WI38 (cell line): ENCODE data around the gene SERPINE3.

ENCODE experiments used
- H3K4me3 ChIP-seq: 2 replicates; pipeline ENCODE4 v1.5.1; 2011; ENCODE audit warnings: low read depth, mild to moderate bottlenecking, control low read depth, low read length
- TF ChIP-seq, protein P1 (sequence below): IDR thresholded peaks from 2 replicates; pipeline ENCODE4 v1.5.1; 2012; ENCODE audit warnings: low read depth, mild to moderate bottlenecking, control low read depth, low read length

SERPINE3 gene

DNA sequence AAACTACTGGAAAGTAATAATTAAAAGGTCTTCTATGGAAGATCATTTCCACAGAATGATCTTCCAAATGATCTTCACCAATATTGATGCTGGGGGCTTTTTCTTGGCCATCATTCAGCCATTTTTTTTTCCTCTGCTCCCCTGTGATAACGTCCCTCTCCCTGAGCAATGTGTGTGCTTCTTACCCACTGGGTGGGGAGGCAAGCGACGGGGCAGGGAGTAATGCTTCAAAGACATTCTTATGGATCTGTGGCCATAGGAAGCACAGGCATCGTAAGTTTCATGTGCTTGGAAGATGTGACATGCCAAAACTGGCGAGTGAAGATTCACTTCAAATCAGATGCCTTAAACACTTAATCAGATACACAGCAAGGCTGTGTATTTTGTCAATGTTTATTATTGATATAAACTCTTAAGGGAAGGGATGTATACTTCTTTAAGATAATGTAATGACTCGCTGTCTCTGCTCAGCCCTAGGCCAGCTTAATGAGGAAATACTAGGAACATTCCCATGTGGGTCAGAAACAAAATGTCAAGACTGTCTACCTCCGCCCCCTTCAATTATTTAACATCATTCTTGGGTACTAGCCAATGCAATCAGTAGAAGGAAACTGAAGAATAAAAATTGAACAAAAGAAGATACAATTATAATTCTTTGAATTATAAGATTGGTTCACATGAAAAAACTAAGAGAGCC is 34.1 kb upstream of the SERPINE3 start:
- TF ChIP-seq, protein P1, sequence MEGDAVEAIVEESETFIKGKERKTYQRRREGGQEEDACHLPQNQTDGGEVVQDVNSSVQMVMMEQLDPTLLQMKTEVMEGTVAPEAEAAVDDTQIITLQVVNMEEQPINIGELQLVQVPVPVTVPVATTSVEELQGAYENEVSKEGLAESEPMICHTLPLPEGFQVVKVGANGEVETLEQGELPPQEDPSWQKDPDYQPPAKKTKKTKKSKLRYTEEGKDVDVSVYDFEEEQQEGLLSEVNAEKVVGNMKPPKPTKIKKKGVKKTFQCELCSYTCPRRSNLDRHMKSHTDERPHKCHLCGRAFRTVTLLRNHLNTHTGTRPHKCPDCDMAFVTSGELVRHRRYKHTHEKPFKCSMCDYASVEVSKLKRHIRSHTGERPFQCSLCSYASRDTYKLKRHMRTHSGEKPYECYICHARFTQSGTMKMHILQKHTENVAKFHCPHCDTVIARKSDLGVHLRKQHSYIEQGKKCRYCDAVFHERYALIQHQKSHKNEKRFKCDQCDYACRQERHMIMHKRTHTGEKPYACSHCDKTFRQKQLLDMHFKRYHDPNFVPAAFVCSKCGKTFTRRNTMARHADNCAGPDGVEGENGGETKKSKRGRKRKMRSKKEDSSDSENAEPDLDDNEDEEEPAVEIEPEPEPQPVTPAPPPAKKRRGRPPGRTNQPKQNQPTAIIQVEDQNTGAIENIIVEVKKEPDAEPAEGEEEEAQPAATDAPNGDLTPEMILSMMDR = no peak
- no peak overlapping the region for H3K4me3 ChIP-seq

DNA sequence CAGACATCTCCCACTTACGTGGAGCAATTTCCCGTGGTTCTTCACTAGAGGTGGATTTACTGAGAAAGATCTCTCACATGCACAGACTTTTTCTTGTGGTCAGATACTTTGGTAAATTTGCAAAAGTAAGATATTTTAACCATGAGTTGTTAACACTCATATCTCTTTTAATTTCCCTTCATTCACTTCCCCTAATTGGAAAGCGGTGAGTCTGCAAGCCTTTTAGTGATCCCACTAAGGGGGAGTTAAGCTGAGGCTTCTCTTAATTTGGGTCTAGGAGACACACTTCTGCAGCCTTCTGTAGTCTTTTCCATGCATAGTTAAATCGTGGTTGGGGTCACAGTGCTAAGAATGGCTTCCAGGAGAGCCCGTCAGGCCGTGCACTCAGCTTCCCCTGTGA is 30.7 kb upstream of the SERPINE3 start:
- H3K4me3 ChIP-seq = no peak overlapping the region
- TF ChIP-seq, protein P1 = no peak

DNA sequence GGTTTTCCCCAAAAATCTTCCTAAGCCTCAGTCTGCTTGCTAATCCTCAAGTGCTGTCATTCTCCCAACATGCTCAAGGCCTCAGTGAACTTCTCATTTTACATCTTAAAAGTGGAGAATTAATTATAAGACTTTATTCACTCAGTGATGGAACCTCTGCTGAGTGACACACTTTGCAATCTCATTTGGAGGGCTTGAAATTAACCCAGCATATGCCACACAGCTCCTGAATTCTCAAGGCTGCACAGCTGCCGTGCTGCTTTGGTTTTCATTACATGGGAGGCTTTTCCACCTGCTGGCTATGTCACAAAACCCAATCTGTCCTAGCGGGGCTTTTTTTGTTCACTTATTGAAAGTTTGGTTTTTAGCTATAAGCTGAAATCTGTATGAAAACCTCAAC is 28.3 kb upstream of the SERPINE3 start:
- TF ChIP-seq, protein P1 = no peak
- H3K4me3 ChIP-seq = no peak overlapping the region

DNA sequence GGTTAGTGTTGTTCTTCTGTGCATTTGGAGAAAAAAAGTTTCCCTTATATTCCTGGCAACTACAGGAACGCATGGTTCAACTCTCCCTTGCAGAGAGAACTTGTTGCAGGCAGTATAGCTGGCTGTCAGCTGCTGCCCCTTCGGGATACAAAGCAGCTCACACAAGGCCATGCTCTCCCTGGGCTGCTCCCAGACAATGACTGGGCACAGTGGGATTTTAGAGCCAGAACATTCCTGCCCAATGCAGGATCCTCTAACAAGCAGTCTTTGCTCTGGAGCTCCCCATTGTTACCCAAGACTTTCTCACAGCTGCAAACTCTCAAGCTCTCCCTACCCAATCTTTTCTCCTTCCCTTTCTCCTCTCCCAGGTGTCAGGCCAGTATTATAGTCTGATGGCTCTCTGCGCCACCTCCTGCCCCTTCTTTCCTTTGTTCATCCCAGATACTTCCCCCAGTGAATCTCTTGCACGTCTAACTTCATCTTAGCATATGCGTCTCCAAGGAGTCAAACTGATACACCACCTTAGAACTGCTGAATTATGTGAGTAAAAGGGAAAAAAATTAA is 27.5 kb upstream of the SERPINE3 start:
- no peak overlapping the region for H3K4me3 ChIP-seq
- TF ChIP-seq, protein P1 = no peak

DNA sequence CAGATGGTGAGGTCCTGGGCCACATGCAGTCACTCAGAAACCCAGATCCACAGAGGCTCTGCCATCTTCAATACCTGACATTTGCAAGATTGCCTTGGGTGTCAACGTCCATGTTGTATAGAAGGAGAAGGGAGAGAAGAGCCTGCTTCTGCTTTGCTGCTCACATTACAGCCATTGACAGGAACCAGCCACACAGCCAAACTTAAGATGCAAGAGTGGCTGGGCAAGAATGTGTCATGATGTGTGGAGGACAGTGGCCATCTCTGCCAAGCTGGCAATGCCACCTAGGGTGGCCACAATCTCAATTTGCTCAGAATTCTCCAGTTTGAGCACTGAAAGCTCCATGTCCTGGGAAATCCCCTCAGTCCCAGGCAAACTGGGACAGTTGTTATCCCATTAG is 25.9 kb upstream of the SERPINE3 start:
- no peak overlapping the region for H3K4me3 ChIP-seq
- TF ChIP-seq, protein P1 = no peak

DNA sequence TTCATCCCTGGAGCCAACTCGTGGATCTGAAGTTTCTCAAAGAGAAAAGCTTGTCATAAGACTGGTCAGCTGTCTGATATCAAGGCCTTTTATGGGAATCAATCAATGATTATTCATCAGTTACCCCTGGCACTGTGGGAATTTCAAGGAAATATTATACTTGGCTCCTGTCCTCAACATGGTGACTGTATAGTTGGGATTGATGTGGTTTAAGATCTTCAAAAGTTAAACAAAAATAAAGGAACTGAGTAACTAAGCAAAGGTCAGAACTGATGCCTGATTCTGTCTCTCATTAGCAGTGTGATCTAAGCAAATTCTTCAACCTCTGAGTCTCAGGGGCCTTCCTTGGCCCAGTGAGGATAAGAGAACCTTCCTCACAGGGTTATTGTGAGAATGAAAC is 22.2 kb upstream of the SERPINE3 start:
- TF ChIP-seq, protein P1 = no peak
- H3K4me3 ChIP-seq = no peak overlapping the region

DNA sequence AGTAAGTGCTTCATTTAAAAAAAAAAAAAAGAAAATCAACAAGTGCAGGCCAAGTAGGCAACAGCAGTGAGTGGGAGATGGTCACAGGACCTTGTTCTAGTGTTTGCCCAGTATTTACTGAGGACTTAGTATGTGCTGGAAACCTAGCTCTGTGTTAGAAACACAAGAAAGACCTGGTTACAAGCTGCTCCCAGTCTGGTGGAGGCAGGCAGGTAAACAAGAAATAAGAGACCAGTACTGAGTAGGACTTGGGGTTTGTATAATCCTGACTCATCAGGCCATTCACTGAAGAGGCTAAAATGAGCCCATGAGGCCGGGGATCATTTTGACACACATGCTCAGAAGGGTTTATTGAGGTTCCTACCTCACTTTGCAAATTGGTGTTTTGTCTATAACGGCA is 21.5 kb upstream of the SERPINE3 start:
- no peak overlapping the region for H3K4me3 ChIP-seq
- TF ChIP-seq, protein P1 = no peak
